Measurements from ENCODE around the gene LHX5. TPM values are rescaled to one million over a fixed set of nuclear protein-coding genes. Genes with fewer than 3 reads are reported as not detected.

Gene LHX5
- total RNA-seq, 1 experiment from 2014 or later: not detected

DNA sequence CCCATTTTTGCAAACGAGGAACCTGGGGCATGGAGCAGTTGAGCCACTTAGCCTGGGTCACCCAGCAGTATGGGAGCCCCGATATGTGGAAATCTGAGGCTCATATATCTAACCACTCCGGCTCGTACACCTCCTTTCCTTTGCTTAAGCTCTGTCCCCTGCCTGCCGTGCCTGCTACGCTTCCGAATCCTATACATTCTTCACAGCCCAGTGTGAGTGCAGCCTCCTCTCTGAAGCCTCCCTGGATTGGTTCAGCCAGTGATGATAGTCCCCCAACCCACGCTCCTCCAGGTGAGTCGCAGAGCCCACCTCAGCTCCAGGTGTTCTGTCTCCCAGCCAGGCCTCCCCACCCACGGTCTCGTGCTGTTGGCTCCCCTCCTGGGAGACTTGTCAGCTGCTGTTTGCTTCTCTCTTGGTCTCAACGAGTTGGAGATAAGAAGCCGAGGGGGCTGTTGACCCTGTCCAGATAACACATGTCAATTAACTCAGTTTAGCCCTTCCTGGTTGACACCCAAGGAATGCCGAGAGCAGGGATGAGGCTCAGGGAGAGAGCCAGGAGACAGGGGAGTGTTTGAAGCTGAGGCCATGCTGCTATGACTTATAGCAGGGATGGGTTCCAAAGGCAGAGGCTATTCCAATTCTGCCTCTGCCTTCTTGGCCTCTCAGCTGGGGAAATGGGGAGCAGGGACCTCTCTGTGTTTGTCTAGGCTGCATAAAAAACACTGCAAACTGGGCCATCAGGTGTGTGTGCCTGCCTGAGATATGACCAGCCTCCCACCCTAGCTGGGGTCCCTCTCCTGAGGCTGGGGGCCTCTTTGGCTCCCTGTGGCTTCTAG, 30.5 kb downstream of the LHX5 start:
- no peak overlapping the region for H3K27ac Mint-ChIP-seq (ENCODE audit: low read depth, unreplicated experiment)
- POLR2A ChIA-PET: no interaction called here
- no peaks in the 10 kb centered on the region for H3K4me1 Mint-ChIP-seq (ENCODE audit: insufficient read depth, unreplicated experiment)
- no peaks in the 10 kb centered on the region for H3K36me3 Mint-ChIP-seq (ENCODE audit: insufficient read depth, unreplicated experiment)
- intact Hi-C loops (cut with micrococcal nuclease): no loop called here
- H3K4me3 Mint-ChIP-seq (ENCODE audit: unreplicated experiment): no peak overlapping the region
- no peaks in the 10 kb centered on the region for H3K9me3 Mint-ChIP-seq (ENCODE audit: unreplicated experiment)
- no peaks in the 10 kb centered on the region for H3K27me3 Mint-ChIP-seq (ENCODE audit: insufficient read depth, unreplicated experiment)
- no peak for DNase-seq (ENCODE audit: unreplicated experiment)
- TF ChIP-seq, protein P1, sequence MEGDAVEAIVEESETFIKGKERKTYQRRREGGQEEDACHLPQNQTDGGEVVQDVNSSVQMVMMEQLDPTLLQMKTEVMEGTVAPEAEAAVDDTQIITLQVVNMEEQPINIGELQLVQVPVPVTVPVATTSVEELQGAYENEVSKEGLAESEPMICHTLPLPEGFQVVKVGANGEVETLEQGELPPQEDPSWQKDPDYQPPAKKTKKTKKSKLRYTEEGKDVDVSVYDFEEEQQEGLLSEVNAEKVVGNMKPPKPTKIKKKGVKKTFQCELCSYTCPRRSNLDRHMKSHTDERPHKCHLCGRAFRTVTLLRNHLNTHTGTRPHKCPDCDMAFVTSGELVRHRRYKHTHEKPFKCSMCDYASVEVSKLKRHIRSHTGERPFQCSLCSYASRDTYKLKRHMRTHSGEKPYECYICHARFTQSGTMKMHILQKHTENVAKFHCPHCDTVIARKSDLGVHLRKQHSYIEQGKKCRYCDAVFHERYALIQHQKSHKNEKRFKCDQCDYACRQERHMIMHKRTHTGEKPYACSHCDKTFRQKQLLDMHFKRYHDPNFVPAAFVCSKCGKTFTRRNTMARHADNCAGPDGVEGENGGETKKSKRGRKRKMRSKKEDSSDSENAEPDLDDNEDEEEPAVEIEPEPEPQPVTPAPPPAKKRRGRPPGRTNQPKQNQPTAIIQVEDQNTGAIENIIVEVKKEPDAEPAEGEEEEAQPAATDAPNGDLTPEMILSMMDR (IDR thresholded peaks at IDR 0.05; ENCODE audit: unreplicated experiment): no peak
- BruUV-seq (replicated peaks): no TSS peak
- CTCF ChIA-PET: interaction anchor here (0.6 to 1.2 kb wide), 4 partner anchors 16 to 473 kb away, joined by 3 to 4 read pairs (median 4); no protein-coding TSS in a partner anchor

DNA sequence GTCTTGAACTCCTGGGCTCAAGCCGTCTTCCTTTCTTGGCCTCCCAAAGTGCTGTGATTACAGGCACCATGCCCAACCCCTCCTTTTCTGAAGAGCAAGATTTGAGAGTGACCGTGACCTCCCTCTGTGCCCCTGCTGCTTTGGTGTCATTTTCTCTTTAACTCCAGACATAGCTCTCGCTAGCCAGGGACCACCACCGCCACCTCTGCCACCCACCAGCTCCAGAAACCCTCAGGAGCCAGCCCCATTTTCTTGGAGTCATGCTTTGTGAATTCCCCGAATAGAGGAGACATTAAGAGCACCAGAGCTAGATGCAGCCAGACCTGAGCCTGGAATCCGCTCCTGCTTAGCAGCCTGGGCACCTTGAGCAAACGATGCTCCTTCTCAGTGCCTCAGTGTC, 31.3 kb downstream of the LHX5 start:
- Mint-ChIP-seq H3K4me1 (ENCODE audit: insufficient read depth, unreplicated experiment) (no peaks in the 10 kb centered on the region), H3K9me3 (ENCODE audit: unreplicated experiment) (no peaks in the 10 kb centered on the region), H3K27ac (ENCODE audit: low read depth, unreplicated experiment) (no peak overlapping the region), H3K4me3 (ENCODE audit: unreplicated experiment) (no peak overlapping the region), H3K27me3 (ENCODE audit: insufficient read depth, unreplicated experiment) (no peaks in the 10 kb centered on the region), H3K36me3 (ENCODE audit: insufficient read depth, unreplicated experiment) (no peaks in the 10 kb centered on the region)
- TF ChIP-seq, protein P1 (IDR thresholded peaks at IDR 0.05; ENCODE audit: unreplicated experiment): no peak
- DNase-seq (ENCODE audit: unreplicated experiment): no peak
- BruUV-seq (replicated peaks): no TSS peak
- ChIA-PET CTCF (interaction anchor here (0.7 to 1.2 kb wide), 3 partner anchors 15 to 474 kb away, joined by 3 to 4 read pairs (median 3); no protein-coding TSS in a partner anchor), POLR2A (no interaction called here)
- intact Hi-C loops (cut with micrococcal nuclease): no loop called here

DNA sequence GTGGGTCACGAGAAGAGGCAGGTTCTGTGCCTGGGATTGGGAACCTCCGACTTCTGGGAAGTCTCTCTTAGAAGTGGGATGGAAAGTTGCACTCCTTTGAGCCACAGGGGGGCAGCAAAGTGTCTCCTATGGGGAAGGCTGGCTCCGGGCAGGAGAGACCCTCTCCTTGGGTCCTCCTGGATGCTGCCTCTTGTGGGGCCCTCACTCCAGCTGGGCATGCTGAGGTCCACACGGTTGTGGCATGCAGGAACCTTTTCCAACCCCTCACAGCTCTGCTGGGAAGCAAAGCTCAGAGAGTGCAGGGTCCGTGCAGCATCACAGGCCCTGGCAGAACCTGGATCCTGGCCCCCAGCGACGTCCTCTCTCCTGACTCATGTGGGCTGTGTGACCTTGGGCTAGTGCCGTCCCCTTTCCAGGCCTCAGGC, 32.1 kb downstream of the LHX5 start:
- no peaks in the 10 kb centered on the region for H3K36me3 Mint-ChIP-seq (ENCODE audit: insufficient read depth, unreplicated experiment)
- peak; percentile 54 for DNase-seq (ENCODE audit: unreplicated experiment)
- H3K4me1 Mint-ChIP-seq (ENCODE audit: insufficient read depth, unreplicated experiment): no peaks in the 10 kb centered on the region
- intact Hi-C loops (cut with micrococcal nuclease): loop anchor here (1.0 kb wide), 1 partner anchor 473 kb away; no protein-coding TSS in a partner anchor
- no TSS peak for BruUV-seq (replicated peaks)
- TF ChIP-seq, protein P1 (IDR thresholded peaks at IDR 0.05; ENCODE audit: unreplicated experiment): peak; percentile 58
- POLR2A ChIA-PET: no interaction called here
- H3K4me3 Mint-ChIP-seq (ENCODE audit: unreplicated experiment): no peak overlapping the region
- H3K27ac Mint-ChIP-seq (ENCODE audit: low read depth, unreplicated experiment): no peak overlapping the region
- H3K9me3 Mint-ChIP-seq (ENCODE audit: unreplicated experiment): no peaks in the 10 kb centered on the region
- CTCF ChIA-PET: interaction anchor here (0.6 kb wide), 2 partner anchors 385 to 388 kb away, joined by 3 read pairs; no protein-coding TSS in a partner anchor
- no peaks in the 10 kb centered on the region for H3K27me3 Mint-ChIP-seq (ENCODE audit: insufficient read depth, unreplicated experiment)

DNA sequence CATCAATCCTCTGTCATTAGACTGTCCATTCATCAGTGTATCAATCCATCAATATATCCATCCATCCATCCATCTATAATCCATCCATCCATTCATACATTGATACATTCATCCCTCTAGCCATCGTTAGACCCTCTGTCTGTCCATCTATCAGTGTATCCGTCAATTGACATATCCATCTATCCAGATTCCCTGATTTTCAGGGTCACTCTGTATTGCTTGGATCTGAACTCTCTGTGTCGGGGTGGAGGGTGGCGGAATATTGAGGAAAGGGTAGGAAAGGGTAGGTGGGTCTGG, 32.4 kb downstream of the LHX5 start:
- no TSS peak for BruUV-seq (replicated peaks)
- Mint-ChIP-seq H3K4me3 (ENCODE audit: unreplicated experiment) (no peak overlapping the region), H3K4me1 (ENCODE audit: insufficient read depth, unreplicated experiment) (no peaks in the 10 kb centered on the region), H3K27ac (ENCODE audit: low read depth, unreplicated experiment) (no peak overlapping the region), H3K36me3 (ENCODE audit: insufficient read depth, unreplicated experiment) (no peaks in the 10 kb centered on the region), H3K9me3 (ENCODE audit: unreplicated experiment) (no peaks in the 10 kb centered on the region), H3K27me3 (ENCODE audit: insufficient read depth, unreplicated experiment) (no peaks in the 10 kb centered on the region)
- no peak for DNase-seq (ENCODE audit: unreplicated experiment)
- ChIA-PET CTCF (interaction anchor here (0.6 kb wide), 2 partner anchors 384 to 388 kb away, joined by 3 read pairs; no protein-coding TSS in a partner anchor), POLR2A (no interaction called here)
- intact Hi-C loops (cut with micrococcal nuclease): loop anchor here (1.0 kb wide), 1 partner anchor 473 kb away; no protein-coding TSS in a partner anchor
- TF ChIP-seq, protein P1 (IDR thresholded peaks at IDR 0.05; ENCODE audit: unreplicated experiment): no peak

Data from MCF 10A (cell line).